ENCODE measurements around the gene MAP3K13.

GRCh38 chr3:185527364-185527763 is 164.4 kb downstream of the MAP3K13 start:
- TF ChIP-seq EZH2phosphoT487 (IDR thresholded peaks at IDR 0.05; ENCODE audit: borderline replicate concordance, low read length) (no peak), CTCF (conservative IDR thresholded peaks at IDR 0.05; ENCODE audit: low read depth, low read length) (no peak), EZH2 (IDR thresholded peaks at IDR 0.05; ENCODE audit: low read length, unreplicated experiment) (no peak)
